AG04450 (cell line): ENCODE results near the gene H2AZ1. TPM values are rescaled to one million over a fixed set of nuclear protein-coding genes. Genes with fewer than 3 reads are reported as not detected.

Source experiments
- CTCF ChIA-PET: fragments of 300-600, 350-600 bp; formaldehyde crosslinking; extraction: SDS; loops from one replicate; lab custom pipeline; 2022; ENCODE audit warnings: antibody characterized with exemption, inconsistent platforms; lab: Charles Lee
- POLR2A ChIA-PET: fragments of 350-600 bp; formaldehyde crosslinking; extraction: SDS; loops from one replicate; lab custom pipeline; 2021; ENCODE audit warnings: antibody characterized with exemption, inconsistent platforms; lab: Yijun Ruan, JAX
- DNase-seq: peaks from one replicate; pipeline ENCODE4 v3.0.0-alpha.2; 2011; ENCODE audit warnings: low read depth, low spot score
- H3K27ac ChIP-seq: one replicate; pipeline ENCODE4 v1.5.1; 2012; ENCODE audit warnings: low read depth, low read length, control low read depth
- H3K27me3 ChIP-seq: one replicate; pipeline ENCODE4 v1.6.0; 2012; ENCODE audit warnings: low read length; ENCODE audit not compliant: control insufficient read depth, insufficient read depth
- H3K4me3 ChIP-seq: 2 replicates; pipeline ENCODE4 v1.5.1; 2011; ENCODE audit warnings: mild to moderate bottlenecking, low read depth, low read length, control low read depth
- H3K9me3 ChIP-seq: 2 replicates; pipeline ENCODE4 v1.5.1; 2012; ENCODE audit warnings: low read length; ENCODE audit not compliant: control insufficient read depth, insufficient read depth
- CTCF ChIP-seq: IDR thresholded peaks from 2 replicates; pipeline ENCODE4 v1.5.1; 2011; ENCODE audit warnings: low read depth, low read length, control low read depth, inconsistent platforms
- polyA plus RNA-seq: library from polyadenylated mRNA; depleted of rRNA; stranded (reverse); fragments of >200 nt; gene quantifications from 2 replicates; pipeline ENCODE4 v1.2.3, GENCODE V29; 2011; rRNA removed

Gene H2AZ1
- polyA plus RNA-seq, 1 experiment = 447 TPM

GRCh38 chr4:99915449-99915848 is 34.6 kb downstream of the H2AZ1 start:
- Histone ChIP-seq H3K27ac (no peak overlapping the region), H3K9me3 (peaks cover 2% of the 10 kb centered on the region), H3K27me3 (no peaks in the 10 kb centered on the region), H3K4me3 (no peak overlapping the region)
- CTCF ChIA-PET = no interaction called here
- DNase-seq = no peak
- POLR2A ChIA-PET = no interaction called here
- no peak for TF ChIP-seq CTCF

Other genes with a start within 250 kb of the H2AZ1 start
- gene DAPP1, start 133.4 kb downstream of the H2AZ1 start, polyA plus RNA-seq = not detected in 2 replicates
- 44.2 and 66.3 TPM in 2 replicates for gene LAMTOR3, start 55.8 kb downstream of the H2AZ1 start, polyA plus RNA-seq
- 13.1 and 21.3 TPM in 2 replicates for gene DNAJB14, start 3.7 kb downstream of the H2AZ1 start, polyA plus RNA-seq
- gene DDIT4L, start 240.2 kb upstream of the H2AZ1 start, polyA plus RNA-seq = 2.0 and 2.2 TPM in 2 replicates